A549 treated with AZD9567 at 1 μM for 4 hours (cell line): Measurements from ENCODE around the gene ALG12. TPM values are rescaled to one million over a fixed set of nuclear protein-coding genes. Genes with fewer than 3 reads are reported as not detected.

Source experiments
- total RNA-seq: library from RNA; stranded (reverse); fragments of 200-300 nt; extraction: Qiagen RNA extraction; gene quantifications from 5 replicates; pipeline ENCODE4 v1.2.3, GENCODE V29; 2022; ENCODE audit not compliant: insufficient read depth

ALG12 gene
- total RNA-seq, result 9.2 to 11.9 TPM (median 10.0 TPM) in 5 replicates

DNA sequence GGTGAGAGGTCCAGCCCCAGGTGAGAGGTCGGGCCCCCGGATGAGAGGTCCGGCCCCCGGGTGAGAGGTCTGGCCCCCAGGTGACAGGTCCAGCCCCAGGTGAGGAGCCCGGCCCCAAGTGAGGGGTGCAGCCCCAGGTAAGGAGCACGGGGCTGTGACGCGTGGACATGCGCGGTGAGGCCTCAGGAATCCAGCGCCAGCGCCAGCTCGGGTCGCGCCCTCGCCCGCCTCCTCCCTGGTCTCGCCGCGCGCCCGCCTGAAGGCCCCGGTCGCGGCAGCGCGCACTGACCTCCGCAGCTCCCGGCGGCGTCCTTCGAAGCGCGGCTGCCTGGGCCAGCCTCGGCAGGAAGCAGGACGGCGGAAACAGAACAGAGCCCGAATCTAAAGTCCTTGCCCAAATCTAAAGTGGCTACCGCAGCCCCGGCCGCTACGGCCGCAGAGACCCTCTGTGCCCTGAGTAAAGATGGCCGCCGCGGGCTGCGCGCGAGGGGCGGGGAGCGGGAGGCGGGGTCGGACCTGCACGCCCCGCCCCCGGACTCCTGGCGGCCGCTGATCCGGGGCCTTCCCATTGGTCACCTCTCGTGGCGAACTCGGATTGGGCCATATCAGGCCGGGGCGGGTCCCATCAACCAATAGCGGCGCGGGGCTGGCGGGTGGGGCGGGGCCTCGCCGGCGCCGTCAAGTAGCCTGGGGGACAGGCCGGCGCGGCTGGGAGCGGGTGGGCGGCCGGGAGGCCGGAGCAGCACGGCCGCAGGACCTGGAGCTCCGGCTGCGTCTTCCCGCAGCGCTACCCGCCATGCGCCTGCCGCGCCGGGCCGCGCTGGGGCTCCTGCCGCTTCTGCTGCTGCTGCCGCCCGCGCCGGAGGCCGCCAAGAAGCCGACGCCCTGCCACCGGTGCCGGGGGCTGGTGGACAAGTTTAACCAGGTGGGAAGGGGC lies at the start of gene ALG12, which contains the start of gene CRELD2:
TSS of gene ALG12 (minus strand) at position 465 of the 937 bp plus-strand sequence. CDS start 4,673 bp downstream, outside the sequence.
TSS of gene CRELD2 (plus strand) at position 661 of the 937 bp plus-strand sequence. CDS start at position 797, 136 bp downstream.

DNA sequence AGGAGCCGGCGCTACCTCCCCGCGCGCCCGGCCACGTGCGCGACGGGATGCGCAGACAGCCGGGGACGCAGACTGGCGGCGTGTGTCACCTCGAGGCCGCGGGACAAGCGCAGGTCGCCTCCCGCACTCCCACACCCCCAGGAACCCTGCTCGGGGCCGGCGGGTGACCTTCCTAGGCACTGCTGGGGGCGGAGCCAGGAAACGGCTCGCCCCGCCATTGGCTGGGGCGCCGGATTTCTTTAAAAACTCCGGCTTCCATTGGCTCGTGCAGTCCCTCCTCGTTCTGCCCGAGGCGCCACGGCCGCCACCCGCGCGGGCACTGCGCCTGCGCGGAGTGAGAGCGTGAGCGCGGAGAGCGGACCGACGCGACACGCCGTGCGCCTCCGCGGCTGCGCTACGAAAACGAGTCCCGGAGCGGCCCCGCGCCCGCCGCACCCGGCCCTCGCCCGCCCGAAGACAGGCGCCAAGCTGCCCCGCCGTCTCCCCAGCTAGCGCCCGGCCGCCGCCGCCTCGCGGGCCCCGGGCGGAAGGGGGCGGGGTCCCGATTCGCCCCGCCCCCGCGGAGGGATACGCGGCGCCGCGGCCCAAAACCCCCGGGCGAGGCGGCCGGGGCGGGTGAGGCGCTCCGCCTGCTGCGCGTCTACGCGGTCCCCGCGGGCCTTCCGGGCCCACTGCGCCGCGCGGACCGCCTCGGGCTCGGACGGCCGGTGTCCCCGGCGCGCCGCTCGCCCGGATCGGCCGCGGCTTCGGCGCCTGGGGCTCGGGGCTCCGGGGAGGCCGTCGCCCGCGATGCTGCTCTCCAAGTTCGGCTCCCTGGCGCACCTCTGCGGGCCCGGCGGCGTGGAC lies 42.1 kb upstream of the ALG12 start, which contains the start of gene PIM3:
TSS of gene PIM3 (plus strand) at position 614 of the 846 bp plus-strand sequence. CDS start at position 790, 176 bp downstream.

DNA sequence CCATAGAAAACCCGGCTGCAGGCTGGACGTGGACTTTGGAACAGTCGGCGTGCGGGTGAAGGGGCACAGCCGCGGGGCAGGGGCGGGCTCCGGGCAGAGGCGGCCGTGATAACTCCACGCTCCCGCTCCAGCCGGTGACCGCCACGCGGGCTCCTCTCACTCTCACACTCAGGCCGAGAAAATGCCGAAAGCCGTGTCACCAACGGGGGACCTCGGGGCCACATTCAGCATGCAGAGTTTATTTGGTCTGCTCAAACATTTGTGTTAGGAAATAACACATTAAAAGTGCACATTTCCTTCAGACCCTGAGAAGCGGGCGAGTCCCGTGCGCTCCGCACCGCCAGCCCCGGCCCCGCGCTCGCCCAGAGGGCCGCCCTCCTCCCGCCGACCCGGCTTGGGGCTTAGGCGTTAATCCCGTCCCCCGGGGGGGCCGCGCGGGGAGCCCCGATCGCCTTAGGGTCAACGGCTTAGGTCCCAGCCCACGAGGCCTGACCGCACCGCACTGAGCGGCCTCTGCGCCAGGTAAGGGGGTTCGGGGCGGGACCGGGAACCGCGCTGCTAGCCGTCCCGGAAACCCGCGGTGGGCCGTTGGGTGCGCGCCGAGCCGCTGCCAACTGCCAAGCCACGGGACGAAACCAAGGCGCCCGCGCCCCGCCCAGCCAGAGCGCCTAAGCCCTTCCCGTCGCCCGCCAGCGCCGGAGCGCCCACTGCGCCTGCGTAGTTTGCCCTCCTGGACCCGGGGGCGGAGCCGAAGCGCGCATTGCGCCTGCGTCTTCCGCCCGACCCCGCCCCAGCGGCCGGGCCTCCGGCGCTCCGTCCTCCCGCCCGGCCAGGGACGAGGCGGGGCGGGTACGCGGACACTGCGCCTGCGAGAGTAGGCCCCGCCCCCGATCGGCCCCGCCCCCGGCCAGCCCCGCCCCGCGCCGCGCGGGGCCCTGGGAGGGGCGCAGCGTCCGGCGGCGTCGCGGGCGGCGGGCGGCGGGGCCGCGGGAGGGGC lies 65.0 kb downstream of the ALG12 start, which contains the start of gene ZBED4:
TSS of gene ZBED4 (plus strand) at position 947 of the 997 bp plus-strand sequence. CDS start 29,819 bp downstream, outside the sequence.

Other genes with a start within 250 kb of the ALG12 start
- 14.5 to 18.1 TPM (median 17.2 TPM) in 5 replicates for gene BRD1, start 90.6 kb downstream of the ALG12 start, total RNA-seq
- 10.7 to 13.0 TPM (median 12.2 TPM) in 5 replicates for gene ZBED4, start 64.6 kb downstream of the ALG12 start, total RNA-seq
- gene CRELD2, start 196 bp upstream of the ALG12 start, total RNA-seq, result 19.1 to 30.5 TPM (median 29.0 TPM) in 5 replicates
- gene PIM3, start 42.3 kb upstream of the ALG12 start, total RNA-seq, result 27.6 to 74.8 TPM (median 71.5 TPM) in 5 replicates
- 0.03 to 0.05 TPM (median 0.04 TPM) in 3 of 5 replicates, not detected in the others for gene IL17REL, start 94.3 kb upstream of the ALG12 start, total RNA-seq
- gene TTLL8, start 139.9 kb upstream of the ALG12 start, total RNA-seq, result not detected in 5 replicates
- gene MLC1, start 167.0 kb upstream of the ALG12 start, total RNA-seq, result not detected in 5 replicates
- gene MOV10L1, start 171.6 kb upstream of the ALG12 start, total RNA-seq, result not detected in 5 replicates